ENCODE measurements around the gene LAMA2. TPM values are rescaled to one million over a fixed set of nuclear protein-coding genes. Genes with fewer than 3 reads are reported as not detected.

Gene LAMA2
- total RNA-seq, 2 donors from 2014 or later = 3.6 to 7.5 TPM

GRCh38 chr6:128930321-128930720, 47.4 kb downstream of the LAMA2 start:
- DNase-seq = no peak
- Histone ChIP-seq H3K36me3 (no peaks in the 10 kb centered on the region), H3K9ac (ENCODE audit: low read depth in 2 of 2, low read length in 2 of 2) (no peak overlapping the region), H3K9me3 (no peaks in the 10 kb centered on the region), H3K4me3 (no peak overlapping the region), H3K4me1 (no peaks in the 10 kb centered on the region), H3K27me3 (no peaks in the 10 kb centered on the region), H3K27ac (no peak overlapping the region)
- TF ChIP-seq CTCF (IDR thresholded peaks at IDR 0.05) = no peak
- intact Hi-C loops (cut with DNase I) = no loop called here

- Histone ChIP-seq H3K36me3 (no peaks in the 10 kb centered on the region), H3K4me3 (no peak overlapping the region), H3K9me3 (no peaks in the 10 kb centered on the region), H3K4me1 (no peaks in the 10 kb centered on the region), H3K27ac (no peak overlapping the region), H3K27me3 (no peaks in the 10 kb centered on the region), H3K9ac (ENCODE audit: low read depth in 2 of 2, low read length in 2 of 2) (no peak overlapping the region)
- intact Hi-C loops (cut with DNase I) = no loop called here
- no peak for DNase-seq
- no peak for TF ChIP-seq CTCF (IDR thresholded peaks at IDR 0.05)
Measured at GRCh38 chr6:128932061-128932460, 49.1 kb downstream of the LAMA2 start.

- no peak for DNase-seq
- no peaks in the 10 kb centered on the region for H3K27me3 ChIP-seq
- H3K9me3 ChIP-seq = no peaks in the 10 kb centered on the region
- no peaks in the 10 kb centered on the region for H3K36me3 ChIP-seq
- H3K9ac ChIP-seq (ENCODE audit: low read depth in 2 of 2, low read length in 2 of 2) = no peak overlapping the region
- intact Hi-C loops (cut with DNase I) = no loop called here
- no peak overlapping the region for H3K4me3 ChIP-seq
- no peaks in the 10 kb centered on the region for H3K4me1 ChIP-seq
- TF ChIP-seq CTCF (IDR thresholded peaks at IDR 0.05) = no peak
- H3K27ac ChIP-seq = no peak overlapping the region
Measured at GRCh38 chr6:128950864-128951263, 67.9 kb downstream of the LAMA2 start.

- Histone ChIP-seq H3K36me3 (no peaks in the 10 kb centered on the region), H3K9me3 (no peaks in the 10 kb centered on the region), H3K9ac (ENCODE audit: low read depth in 2 of 2, low read length in 2 of 2) (no peak overlapping the region), H3K27me3 (no peaks in the 10 kb centered on the region), H3K4me1 (no peaks in the 10 kb centered on the region), H3K27ac (no peak overlapping the region), H3K4me3 (no peak overlapping the region)
- intact Hi-C loops (cut with DNase I) = no loop called here
- TF ChIP-seq CTCF (IDR thresholded peaks at IDR 0.05) = no peak
- no peak for DNase-seq
Measured at GRCh38 chr6:128952902-128953301, 70.0 kb downstream of the LAMA2 start.

- Histone ChIP-seq H3K36me3 (no peaks in the 10 kb centered on the region), H3K27me3 (no peaks in the 10 kb centered on the region), H3K27ac (no peak overlapping the region), H3K9ac (ENCODE audit: low read depth in 2 of 2, low read length in 2 of 2) (no peak overlapping the region), H3K4me3 (no peak overlapping the region), H3K9me3 (no peaks in the 10 kb centered on the region), H3K4me1 (no peaks in the 10 kb centered on the region)
- no peak for DNase-seq
- intact Hi-C loops (cut with DNase I) = no loop called here
- no peak for TF ChIP-seq CTCF (IDR thresholded peaks at IDR 0.05)
Measured at GRCh38 chr6:128954308-128955043, 71.5 kb downstream of the LAMA2 start.

Measured in colonic mucosa (tissue), 4 donors.